Activated T-cell treated with anti-CD3 and anti-CD28 coated beads for 4 hours (primary cell): ENCODE results near the gene LRIF1.
"Not testable (repeated sequence)": the region's sequence is repeated elsewhere in the genome, so short reads cannot be mapped to it uniquely, and the experiment has no call there.

Experiments used
- DNase-seq: peaks from one replicate; pipeline ENCODE4 v3.0.0-alpha.2; 2020

The LRIF1 gene, protein sequence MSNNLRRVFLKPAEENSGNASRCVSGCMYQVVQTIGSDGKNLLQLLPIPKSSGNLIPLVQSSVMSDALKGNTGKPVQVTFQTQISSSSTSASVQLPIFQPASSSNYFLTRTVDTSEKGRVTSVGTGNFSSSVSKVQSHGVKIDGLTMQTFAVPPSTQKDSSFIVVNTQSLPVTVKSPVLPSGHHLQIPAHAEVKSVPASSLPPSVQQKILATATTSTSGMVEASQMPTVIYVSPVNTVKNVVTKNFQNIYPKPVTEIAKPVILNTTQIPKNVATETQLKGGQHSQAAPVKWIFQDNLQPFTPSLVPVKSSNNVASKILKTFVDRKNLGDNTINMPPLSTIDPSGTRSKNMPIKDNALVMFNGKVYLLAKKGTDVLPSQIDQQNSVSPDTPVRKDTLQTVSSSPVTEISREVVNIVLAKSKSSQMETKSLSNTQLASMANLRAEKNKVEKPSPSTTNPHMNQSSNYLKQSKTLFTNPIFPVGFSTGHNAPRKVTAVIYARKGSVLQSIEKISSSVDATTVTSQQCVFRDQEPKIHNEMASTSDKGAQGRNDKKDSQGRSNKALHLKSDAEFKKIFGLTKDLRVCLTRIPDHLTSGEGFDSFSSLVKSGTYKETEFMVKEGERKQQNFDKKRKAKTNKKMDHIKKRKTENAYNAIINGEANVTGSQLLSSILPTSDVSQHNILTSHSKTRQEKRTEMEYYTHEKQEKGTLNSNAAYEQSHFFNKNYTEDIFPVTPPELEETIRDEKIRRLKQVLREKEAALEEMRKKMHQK

DNA sequence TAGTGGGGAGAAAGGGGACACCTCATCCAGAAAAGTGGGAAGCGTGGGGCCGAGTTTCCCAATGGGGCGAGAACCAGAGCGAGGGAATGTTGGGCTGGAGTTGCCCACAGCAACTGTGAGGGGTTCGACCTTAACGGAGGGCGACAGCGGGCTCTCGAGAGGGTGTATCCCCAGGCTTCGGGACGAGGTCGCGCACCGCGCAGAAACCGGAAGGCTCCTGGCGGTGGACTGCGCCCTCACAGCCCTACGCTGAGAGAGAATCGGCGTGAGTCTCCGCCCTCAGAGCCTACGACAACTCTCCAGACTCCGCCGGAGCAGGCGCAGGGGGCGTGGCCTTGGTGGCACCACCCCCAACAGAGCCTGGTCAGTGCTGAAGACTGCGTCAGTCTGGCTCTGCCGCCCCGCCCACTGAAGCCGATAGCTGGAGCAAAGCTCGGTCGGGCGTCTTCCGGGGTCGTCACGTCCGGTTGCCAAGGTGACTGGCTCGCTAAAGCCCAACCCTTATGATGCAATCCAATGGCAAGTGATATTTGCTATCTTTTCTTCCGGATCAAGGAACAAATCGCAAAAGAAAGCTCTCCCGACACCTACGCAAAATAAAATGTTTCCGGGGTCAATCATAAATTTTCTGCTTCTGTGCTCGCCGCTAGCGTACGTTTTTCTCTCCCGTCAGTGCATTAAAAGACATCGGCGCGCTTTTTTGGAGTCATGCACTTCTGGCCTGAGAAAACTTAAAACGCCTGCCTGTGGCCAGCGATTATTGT is at the start of gene LRIF1:
Gene LRIF1 (minus strand): TSS at position 232 of the 764 bp plus-strand sequence. CDS start 234 bp downstream, outside the sequence.
- DNase-seq: peak; percentile 98

DNA sequence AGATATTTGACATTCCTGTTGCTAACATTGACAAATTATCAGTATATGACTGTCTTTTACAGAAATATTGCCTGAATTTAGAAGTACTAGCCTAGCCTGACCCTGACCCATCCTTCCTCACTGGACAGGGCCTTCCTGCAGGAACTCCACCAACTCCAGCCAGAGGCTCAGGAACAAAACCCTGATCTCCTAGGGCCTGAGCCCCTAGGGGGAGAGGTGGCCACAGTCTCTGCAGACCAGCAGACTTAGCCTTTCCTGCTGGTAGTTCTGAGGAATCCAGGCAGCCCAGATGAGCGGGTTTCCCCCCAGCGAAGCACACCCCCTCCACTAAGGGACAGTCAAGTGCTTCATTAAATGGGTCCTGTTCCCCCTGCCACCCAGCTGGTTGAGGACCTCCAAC is 44.3 kb upstream of the LRIF1 start:
- no peak for DNase-seq

DNA sequence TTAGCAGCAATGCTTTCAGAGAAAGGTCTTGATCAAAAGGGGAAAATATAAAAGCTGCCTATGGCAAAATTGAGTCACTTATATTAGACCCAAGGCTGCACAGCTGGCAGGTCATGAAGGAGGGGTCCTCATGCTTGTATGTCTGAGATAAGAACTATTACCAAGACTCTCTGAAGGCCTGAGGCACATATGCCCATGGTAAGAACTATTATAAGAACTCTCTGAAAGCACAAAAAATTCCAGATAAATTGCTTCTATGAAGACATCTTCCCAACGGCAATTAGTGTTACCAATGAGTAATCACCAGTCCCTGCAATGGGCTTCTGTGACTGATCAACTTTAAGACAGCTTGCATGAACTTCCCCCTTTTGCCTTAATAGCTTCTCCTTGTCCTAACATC is 42.8 kb upstream of the LRIF1 start:
- DNase-seq: no peak

DNA sequence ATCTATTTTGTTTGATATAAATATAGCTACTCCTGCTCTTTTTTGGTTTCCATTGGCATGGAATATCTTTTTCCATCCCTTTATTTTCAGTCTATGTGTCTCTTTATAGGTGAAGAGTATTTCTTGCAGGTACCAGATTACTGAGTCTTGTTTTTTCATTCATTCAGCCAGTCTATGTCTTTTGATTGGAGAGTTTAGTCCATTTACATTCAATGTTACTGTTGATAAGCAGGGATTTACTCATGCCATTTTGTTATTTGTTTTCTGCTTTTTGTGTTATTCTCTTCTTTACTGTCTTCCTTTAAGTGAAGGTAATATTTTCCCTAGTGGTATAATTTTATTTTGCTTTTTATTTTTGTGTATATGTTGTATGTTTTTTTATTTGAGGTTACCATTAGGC is 35.9 kb upstream of the LRIF1 start:
- not testable (repeated sequence) for DNase-seq

DNA sequence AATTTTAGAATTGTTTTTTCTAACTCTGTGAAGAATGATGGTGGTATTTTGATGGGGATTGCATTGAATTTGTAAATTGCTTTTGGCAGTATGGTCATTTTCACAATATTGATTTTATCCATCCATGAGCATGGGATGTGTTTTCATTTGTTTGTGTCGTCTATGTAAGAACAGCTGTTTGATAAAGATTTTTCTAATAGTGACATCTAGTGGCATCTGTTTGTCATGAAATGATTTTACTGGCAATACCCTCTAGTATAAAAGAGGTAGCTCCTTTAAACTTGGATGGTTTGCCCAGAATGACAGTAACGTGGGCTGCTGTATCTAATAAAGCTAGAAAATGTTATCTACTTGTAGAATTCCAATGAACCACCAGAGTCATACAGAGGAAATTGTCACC is 28.6 kb upstream of the LRIF1 start:
- DNase-seq: not testable (repeated sequence)

DNA sequence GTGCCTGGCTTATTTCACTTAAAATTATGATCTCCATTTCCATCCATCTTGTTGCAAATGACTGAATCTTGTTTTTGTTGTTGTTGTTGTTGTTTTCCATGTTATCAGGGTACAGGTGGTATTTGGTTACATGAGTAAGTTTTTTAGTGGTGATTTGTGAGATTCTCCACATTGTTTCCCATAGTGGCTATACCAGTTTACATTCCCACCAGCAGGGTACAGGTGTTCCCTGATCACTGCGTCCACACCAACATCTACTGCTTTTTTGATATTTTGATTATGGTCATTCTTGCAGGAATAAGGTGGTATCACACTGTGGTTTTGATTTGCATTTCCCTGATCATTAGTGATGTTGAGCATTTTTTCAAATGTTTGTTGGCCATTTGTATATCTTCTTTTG is 27.6 kb upstream of the LRIF1 start:
- DNase-seq: not testable (repeated sequence)

DNA sequence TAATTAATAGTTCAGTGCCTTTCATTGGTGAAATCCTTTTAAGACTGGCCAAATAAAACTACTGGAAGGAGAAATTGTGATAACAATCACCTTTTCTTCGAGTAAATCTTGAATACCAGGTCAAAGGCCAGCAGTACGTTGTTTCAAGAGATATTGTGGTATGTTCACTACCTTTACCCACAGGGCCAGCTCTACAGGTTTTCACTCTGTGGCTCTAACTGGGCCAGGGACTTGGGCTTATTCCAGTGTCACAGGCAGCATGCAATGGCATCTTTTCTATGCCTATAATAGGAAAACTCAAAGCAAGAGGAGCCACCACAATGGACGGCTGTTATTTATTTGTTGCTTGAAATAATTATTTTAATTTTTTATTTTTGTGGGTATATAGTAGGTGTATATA is 26.8 kb upstream of the LRIF1 start:
- DNase-seq: no peak

DNA sequence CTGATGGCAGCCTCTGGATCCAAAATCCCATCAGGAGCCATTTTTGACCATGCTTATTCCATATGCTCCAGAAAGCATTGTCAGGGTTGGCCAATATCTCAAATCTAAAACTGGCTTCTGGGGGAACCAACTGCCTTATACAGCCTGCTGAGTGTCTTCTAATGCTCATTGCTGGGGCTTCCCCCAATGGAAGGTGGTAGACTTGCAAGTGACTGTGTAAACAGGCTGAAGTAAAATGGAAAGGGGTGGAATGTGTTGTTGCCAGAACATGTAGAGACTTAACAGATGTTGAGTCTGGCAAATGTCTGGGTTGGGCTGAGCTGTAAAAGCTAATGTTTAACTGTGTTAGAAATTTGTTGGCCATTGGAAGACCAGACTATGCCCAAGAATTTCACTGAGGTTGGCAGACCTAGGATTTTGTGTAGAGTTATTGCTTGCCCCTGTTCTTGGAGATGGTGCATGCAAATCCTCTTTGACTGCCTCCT is 22.7 kb upstream of the LRIF1 start:
- no peak for DNase-seq

DNA sequence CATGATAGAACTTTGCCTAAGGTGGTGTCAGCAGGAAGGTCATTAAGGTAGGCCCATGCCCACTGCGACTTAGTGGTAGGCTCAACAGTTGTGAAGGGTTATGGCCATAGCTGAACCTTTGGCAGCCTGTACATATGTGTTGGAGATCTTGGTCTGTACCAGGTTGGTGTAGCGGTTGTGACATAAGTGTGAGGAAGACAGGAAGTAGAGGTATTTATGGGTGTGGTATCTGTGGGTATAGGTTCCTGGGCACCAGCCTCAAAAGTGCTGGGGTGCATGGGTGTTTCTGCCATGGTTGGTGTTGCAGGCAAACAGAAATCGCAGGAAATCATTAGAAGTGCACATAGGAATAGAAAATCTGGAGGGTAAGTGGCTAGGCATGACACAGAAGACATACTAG is 18.6 kb upstream of the LRIF1 start:
- DNase-seq: no peak

DNA sequence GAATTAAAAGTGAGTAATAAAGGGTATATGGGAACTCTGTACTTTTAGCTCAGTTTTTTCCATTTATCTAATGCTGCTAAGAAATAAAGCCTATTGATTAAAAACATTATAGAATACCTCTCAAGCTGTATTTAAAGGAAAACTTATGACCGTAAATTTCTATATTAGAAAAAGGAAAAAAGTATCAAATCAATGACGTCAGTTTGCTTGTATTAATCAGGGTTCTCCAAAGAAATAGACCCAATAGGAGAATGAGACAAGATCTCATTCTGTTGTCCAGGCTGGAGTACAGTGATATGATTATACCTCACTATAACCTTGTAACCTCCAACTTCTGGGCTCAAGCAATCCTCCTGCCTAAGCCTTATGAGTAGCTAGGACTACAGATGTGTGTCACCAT is 15.4 kb upstream of the LRIF1 start:
- DNase-seq: no peak

DNA sequence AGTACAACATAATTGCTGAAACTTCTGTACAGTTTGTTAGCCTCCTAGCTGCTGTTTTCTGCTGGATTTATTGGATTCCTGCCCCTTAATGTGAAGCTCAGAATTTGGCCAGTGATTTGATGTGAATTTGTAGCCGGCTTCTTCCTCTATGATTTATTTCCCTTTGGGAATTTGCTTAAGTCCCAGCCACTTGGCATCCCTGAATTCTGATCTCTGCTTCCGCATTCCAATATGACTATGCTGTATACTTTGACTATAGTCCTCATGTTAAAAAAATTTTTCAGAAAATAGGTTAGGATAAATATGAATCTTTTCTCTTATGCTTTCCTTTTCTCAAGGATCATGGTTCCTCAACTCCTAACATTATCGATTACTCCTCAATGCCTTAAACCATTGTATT is 12.4 kb upstream of the LRIF1 start:
- no peak for DNase-seq

DNA sequence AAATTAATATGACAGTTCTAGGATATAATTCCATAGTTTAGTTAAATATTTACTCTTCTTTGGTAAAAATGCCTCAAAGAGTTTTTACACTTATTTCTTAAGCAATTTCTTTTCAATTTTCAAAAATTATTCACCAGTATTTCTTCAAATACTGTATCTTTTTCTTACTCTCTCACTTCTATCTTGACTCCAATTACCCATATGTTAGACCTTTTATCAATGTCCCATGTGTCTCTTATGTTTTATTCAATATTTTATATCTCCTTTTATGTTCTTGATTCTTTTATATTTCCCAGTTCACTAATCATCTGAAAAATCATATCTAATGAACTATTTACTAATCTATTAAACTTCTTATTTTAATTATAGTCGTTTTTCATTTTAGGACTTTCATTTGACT is 11.5 kb upstream of the LRIF1 start:
- DNase-seq: no peak

DNA sequence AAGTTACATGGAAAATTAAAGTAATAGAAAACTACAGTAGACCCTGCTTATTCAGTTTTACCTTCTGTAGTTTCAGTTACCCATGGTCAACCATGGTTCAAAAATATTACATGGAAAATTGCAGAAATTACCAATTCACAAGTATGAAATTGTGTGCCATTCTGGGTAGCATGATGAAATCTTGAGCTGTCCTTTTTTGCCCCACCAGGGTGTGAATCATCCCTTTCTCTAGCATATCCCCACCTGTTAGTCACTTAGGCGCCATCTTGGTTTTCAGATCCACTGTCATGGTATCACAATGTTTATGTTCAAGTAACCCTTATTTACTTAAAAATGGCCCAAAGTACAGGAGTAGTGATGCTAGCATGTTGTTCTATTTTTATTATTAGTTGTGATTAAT is 3.5 kb upstream of the LRIF1 start:
- no peak for DNase-seq

DNA sequence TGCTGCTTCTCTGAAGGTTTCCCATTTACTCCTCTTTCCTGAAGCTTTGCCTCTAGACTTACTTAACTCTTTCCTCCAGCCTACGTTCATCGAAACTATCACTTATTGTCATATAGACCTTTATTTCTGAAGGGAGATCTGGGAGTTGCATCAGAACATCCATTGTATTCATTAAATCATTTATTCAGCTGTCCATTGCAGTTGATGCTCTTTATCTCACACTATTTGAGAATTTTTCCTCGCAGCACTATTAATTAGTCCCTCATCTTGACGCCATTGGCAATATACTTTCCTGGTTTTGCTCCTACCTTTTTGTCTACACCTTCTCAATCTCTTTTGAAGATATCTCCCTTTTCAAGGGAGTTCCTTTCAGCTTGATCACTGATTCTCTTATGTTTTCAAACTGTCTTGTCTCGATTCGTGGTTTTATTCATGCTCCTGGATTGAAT is 757 bp upstream of the LRIF1 start:
- DNase-seq: no peak

DNA sequence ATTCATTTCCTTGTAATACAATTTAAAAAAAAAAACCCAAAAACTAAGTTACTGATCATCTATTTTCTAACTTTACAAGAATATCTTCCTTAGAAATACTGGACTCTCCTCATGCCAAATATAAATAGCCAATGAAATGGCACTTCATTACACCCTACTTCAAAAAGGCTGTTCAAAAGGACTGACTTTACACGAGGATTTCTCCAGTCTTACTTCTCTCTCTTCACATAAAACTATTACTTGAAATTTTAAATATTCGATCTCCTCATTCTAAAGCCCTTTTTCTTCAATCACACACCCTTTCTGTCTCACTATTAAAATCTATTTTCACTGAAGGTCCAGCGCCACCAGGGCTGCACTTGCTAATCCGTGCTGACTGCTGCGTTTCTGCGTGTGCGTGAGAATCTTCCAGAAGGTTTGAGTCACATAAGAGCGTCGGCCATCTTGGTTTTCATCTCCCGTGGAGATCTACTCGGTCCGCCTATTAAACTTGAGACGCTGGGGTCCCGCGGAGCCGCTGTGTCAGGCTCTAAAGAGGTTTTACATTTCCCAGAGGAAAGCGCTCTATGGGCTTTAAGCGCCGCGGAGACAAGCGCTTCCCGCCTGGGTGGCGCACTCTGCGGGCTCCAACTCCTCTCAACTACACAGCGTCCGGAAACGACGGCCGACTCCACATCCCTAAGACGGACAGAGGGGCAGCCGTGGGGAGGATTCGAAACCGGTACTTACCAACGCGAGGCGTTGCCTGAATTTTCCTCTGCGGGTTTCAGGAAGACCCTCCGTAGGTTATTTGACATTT is 631 bp downstream of the LRIF1 start:
- DNase-seq: peak; percentile 48

DNA sequence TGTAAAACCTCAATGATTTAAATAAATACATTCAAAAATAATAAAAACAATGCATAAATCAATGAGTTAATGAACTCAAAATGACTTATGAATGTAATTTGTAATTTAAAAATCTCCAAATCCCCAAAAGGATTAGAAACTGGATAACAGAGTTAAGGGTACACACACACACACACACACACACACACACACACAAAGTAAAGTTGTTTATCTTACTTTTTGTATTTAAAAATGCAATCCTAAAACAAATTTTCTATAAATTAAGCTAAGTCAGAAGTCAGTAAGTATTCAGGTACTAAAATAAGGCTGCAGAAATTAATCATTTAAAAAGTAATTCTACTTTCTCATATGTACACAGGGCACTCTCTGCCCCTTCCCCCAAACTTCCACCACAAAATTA is 1.8 kb downstream of the LRIF1 start:
- no peak for DNase-seq

DNA sequence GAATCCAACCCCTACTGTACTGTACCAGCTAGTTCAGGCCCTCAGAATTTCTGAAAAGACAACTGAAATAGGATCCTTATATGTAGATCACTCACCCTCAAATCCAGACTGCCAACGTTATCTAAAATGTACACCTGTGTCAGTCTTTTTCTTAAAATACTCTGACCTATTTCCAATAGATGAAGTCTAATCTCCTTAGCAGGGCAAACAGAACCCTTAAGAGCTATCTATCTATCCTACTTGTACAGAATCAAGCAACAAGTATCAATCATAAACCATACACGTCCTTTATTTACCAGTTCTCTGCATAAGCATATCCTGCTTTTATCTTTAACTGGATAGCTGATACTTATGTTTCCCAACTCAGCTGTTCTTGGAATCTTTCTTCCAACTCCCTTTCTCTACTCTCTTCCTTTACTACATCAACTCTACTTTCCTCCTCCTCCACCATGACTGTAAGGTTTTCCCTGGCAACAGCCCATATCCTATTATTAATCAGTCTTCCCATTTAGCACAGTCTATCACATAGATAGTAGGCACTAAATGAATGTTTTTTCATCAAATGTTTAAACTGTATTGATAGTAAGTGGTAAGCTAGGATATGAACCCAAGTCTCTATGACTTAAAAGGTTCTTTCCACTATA is 2.8 kb downstream of the LRIF1 start:
- DNase-seq: no peak

DNA sequence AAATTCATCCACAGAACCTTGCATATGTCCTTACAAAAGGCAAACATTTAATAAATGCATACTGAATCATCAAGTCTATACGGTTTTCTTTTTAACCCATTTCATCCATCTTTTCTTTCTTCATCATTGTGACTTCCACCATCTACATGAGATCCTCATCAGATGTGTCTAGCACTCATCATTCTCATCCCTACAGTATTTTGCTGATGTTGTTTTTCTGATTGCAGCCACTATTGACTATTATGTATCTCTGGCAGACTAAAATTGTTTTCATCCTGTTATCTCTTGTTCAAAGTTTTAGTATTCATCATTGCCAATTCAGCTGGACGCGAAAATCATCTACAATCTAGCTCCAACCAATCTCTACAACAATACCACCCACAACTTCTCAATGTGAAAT is 5.9 kb downstream of the LRIF1 start:
- DNase-seq: no peak

DNA sequence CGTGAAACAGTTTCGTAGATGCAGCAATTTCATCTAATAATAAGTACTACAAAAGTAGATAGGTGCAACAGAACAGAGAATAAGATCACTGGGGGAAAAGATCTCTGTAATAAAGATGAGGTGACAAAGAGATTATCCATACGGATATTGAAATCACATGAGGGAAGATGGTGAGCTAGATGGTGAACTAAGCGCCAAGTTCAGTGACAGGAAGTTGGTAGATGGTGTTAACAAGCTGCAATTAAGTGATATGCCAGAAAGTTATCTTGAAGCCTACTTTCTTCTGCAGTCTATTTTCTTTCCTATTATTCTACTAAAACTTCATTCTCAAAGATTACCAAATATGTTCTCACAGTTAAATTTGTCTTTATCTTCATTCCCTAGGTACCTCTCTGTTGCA is 7.1 kb downstream of the LRIF1 start:
- DNase-seq: no peak

DNA sequence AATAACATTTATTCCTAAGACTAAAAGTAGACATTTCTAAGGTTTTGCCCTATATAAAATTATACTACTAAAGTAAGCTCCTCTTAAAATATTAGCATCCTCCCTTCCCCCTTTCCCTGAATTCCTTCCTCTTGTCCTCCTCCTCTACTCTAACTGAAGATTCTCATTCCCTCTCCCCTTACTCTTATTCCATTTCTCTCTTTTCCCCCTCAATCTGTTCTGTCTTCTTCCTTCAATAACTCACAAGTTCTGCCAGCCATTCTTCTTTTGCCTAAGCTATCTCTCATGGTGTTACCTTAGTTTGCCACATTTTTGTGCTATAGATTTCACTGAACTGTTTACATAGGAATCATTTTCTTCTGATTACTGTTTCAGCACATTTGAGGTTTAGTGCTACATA is 10.7 kb downstream of the LRIF1 start:
- DNase-seq: no peak

DNA sequence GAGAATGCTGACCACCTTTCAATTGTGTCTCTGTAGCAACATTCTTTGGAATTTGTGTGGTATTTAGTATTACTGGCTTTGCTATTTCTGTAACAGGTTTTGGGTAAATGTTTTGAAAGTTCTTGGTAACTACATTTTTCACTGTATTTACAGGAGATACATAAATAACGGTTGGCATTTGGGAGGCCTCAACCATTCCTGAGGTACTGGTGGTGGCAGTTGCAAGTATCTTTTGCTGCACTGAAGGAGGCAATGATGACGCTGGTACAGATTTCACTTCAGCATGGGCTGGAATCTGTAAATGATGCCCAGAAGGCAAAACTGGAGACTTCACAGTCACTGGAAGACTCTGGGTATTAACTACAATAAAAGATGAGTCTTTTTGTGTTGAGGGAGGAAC is 11.7 kb downstream of the LRIF1 start:
- DNase-seq: no peak

DNA sequence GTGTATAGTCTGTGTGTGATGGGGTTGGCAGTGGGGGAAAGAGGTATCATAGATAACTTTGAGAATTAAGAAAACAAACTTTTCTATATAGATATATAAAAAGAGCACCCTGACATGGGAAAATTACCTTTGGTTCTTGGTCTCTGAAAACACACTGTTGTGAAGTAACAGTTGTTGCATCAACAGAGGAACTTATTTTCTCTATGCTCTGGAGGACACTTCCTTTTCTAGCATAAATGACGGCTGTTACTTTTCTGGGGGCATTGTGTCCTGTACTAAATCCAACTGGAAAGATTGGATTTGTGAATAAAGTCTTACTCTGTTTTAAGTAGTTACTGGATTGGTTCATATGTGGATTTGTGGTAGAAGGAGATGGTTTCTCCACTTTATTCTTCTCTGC is 12.6 kb downstream of the LRIF1 start:
- no peak for DNase-seq
